CD4-positive, alpha-beta T cell (primary cell): ENCODE measurements around the gene C14orf119. TPM values are rescaled to one million over a fixed set of nuclear protein-coding genes. Genes with fewer than 3 reads are reported as not detected.

Experiments
- ATAC-seq: fragments of 200-7000 bp; cut with Tn5 transposase; one replicate; pipeline ENCODE4 v1.10.0; 2022; ENCODE audit warnings: mild to moderate bottlenecking; ENCODE audit not compliant: poor library complexity
- CTCF ChIA-PET: fragments of 350-600 bp; sonication (Branson Sonifier 250); formaldehyde crosslinking; loops from one replicate; lab custom pipeline; 2021; ENCODE audit warnings: antibody characterized with exemption, inconsistent platforms; lab: Charles Lee
- POLR2A ChIA-PET: fragments of 350-600 bp; sonication (Branson Sonifier 250); formaldehyde crosslinking; loops from one replicate; lab custom pipeline; 2021; ENCODE audit warnings: antibody characterized with exemption, inconsistent platforms; lab: Charles Lee
- DNase-seq, 14 experiments: peaks; one replicate each; pipeline ENCODE4 v3.0.0-alpha.2; 2013 to 2020; ENCODE audit warnings: mixed read lengths in 2 of 14
- H3K27ac ChIP-seq, 2 donors: one replicate each; pipeline versions ENCODE4 v1.5.1 to v1.7.0; 2013; ENCODE audit warnings: low read length in 2 of 2, low read depth in 1 of 2, mild to moderate bottlenecking in 1 of 2
- H3K27me3 ChIP-seq, 2 experiments: 1 replicate in 1 of 2; 2 replicates in 1 of 2; pipeline versions ENCODE4 v1.6.1 to v1.7.0; 2013; ENCODE audit warnings: low read length in 2 of 2, control low read depth in 1 of 2, mild to moderate bottlenecking in 1 of 2, moderate library complexity in 1 of 2; ENCODE audit not compliant: insufficient read depth in 2 of 2, control insufficient read depth in 1 of 2
- H3K36me3 ChIP-seq: one replicate; pipeline ENCODE4 v1.6.1; 2013; ENCODE audit warnings: low read length, control low read depth; ENCODE audit not compliant: insufficient read depth
- H3K4me1 ChIP-seq: one replicate; pipeline ENCODE4 v1.6.1; 2013; ENCODE audit warnings: low read length, control low read depth; ENCODE audit not compliant: insufficient read depth
- H3K4me3 ChIP-seq: one replicate; pipeline ENCODE4 v1.5.1; 2013; ENCODE audit warnings: mild to moderate bottlenecking, low read length, moderate library complexity
- H3K9me3 ChIP-seq, 2 experiments: 1 replicate in 1 of 2; 2 replicates in 1 of 2; pipeline versions ENCODE4 v1.6.1 to v1.7.0; 2013; ENCODE audit warnings: low read length in 2 of 2, mild to moderate bottlenecking in 2 of 2, control low read depth in 1 of 2, moderate library complexity in 1 of 2; ENCODE audit not compliant: control insufficient read depth in 1 of 2, insufficient read depth in 1 of 2
- H3K27ac Mint-ChIP-seq: one replicate; pipeline ENCODE4 v1.8.0; 2020; ENCODE audit warnings: mixed read lengths
- H3K27me3 Mint-ChIP-seq: one replicate; pipeline ENCODE4 v1.8.0; 2021; ENCODE audit warnings: mixed read lengths
- H3K36me3 Mint-ChIP-seq: one replicate; pipeline ENCODE4 v1.8.0; 2021; ENCODE audit warnings: low read depth, mixed read lengths
- H3K4me1 Mint-ChIP-seq: one replicate; pipeline ENCODE4 v1.8.0; 2021; ENCODE audit warnings: low read depth, mixed read lengths
- H3K4me3 Mint-ChIP-seq: one replicate; pipeline ENCODE4 v1.8.0; 2020; ENCODE audit warnings: mild to moderate bottlenecking, mixed read lengths
- H3K9me3 Mint-ChIP-seq: one replicate; pipeline ENCODE4 v1.8.0; 2020; ENCODE audit warnings: mixed read lengths
- intact Hi-C, 2 experiments: fragments of 100-400 bp; cut with DNase I in 1 of 2; cut with micrococcal nuclease in 1 of 2; formaldehyde crosslinking; loops; one replicate each; pipeline versions ENCODE4 v1.15.1 to v1.9.0; 2023 to 2025; cut with DNase I, micrococcal nuclease
- total RNA-seq, 174 experiments: library from RNA in 2 of 174; stranded (reverse) in 2 of 174; gene quantifications; one replicate each; pipeline ENCODE4 v1.2.3 and lab custom pipeline; 2021 to 2026
- TF ChIP-seq, protein P1 (sequence below): fragments of 200-600 bp; IDR thresholded peaks from one replicate; pipeline ENCODE4 v1.8.0; 2022; ENCODE audit warnings: antibody characterized with exemption, mild to moderate bottlenecking

Gene C14orf119
- total RNA-seq, 2 experiments from 2014 or later: 3.1 to 3.9 TPM

DNA sequence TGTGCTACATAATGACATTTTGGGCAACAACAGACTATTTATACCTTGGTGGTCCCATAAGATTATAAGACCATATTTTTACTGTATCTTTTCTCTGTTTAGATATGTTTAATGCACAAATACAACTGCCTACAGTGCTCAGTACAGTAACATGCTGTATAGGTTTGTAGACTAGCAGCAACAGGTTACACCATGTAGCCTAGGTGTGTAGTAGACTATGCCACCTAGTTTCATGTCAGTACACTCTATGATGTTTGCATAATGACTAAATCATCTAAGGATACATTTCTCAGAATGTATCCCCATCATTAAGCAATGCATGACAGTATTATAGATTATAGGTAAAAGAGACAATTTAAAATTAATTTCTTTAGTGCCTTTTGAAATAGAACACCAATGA lies 54.4 kb downstream of the C14orf119 start:
- Mint-ChIP-seq H3K4me1 (peaks cover 18% of the 10 kb centered on the region), H3K27me3 (peaks cover 26% of the 10 kb centered on the region), H3K27ac (no peak overlapping the region)

More for the DNA sequence above, 54.4 kb downstream of the C14orf119 start:
- no peaks in the 10 kb centered on the region for H3K9me3 Mint-ChIP-seq
- peaks cover 0 to 3% of the 10 kb centered on the region in 2 experiments for H3K27me3 ChIP-seq
- H3K4me3 ChIP-seq: no peak overlapping the region
- ATAC-seq (no peak), DNase-seq (no peak)
- no peak overlapping the region for H3K27ac ChIP-seq
- peaks cover 0 to 4% of the 10 kb centered on the region in 2 experiments for H3K9me3 ChIP-seq
- no peaks in the 10 kb centered on the region for H3K36me3 ChIP-seq
- TF ChIP-seq, protein P1, sequence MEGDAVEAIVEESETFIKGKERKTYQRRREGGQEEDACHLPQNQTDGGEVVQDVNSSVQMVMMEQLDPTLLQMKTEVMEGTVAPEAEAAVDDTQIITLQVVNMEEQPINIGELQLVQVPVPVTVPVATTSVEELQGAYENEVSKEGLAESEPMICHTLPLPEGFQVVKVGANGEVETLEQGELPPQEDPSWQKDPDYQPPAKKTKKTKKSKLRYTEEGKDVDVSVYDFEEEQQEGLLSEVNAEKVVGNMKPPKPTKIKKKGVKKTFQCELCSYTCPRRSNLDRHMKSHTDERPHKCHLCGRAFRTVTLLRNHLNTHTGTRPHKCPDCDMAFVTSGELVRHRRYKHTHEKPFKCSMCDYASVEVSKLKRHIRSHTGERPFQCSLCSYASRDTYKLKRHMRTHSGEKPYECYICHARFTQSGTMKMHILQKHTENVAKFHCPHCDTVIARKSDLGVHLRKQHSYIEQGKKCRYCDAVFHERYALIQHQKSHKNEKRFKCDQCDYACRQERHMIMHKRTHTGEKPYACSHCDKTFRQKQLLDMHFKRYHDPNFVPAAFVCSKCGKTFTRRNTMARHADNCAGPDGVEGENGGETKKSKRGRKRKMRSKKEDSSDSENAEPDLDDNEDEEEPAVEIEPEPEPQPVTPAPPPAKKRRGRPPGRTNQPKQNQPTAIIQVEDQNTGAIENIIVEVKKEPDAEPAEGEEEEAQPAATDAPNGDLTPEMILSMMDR: no peak
- H3K4me3 Mint-ChIP-seq: no peak overlapping the region
- intact Hi-C loops: no loop called here
- ChIA-PET POLR2A (no interaction called here), CTCF (no interaction called here)
- H3K4me1 ChIP-seq: peaks cover 17% of the 10 kb centered on the region
- H3K36me3 Mint-ChIP-seq: no peaks in the 10 kb centered on the region

Other genes starting within 250 kb of the C14orf119 start
- 10 to 100 TPM; 52.4 to 54.6 TPM for gene LRP10, start 223.8 kb upstream of the C14orf119 start, total RNA-seq
- gene REM2, start 212.3 kb upstream of the C14orf119 start, total RNA-seq: 1 to 10 TPM; 9.2 to 9.4 TPM
- gene RBM23, start 176.4 kb upstream of the C14orf119 start, total RNA-seq: 100 to 1,000 TPM in 1 of 2 experiments, 10 to 100 TPM in 1; 87.9 to 111 TPM
- gene PRMT5, start 166.1 kb upstream of the C14orf119 start, total RNA-seq: 10 to 100 TPM; 15.6 to 19.3 TPM
- 10 to 100 TPM; 17.5 to 19.6 TPM for gene HAUS4, start 138.4 kb upstream of the C14orf119 start, total RNA-seq
- 1 to 10 TPM in 1 of 2 experiments, under 1 TPM in 1; 0.67 to 1.1 TPM for gene AJUBA, start 113.0 kb upstream of the C14orf119 start, total RNA-seq
- gene C14orf93, start 85.4 kb upstream of the C14orf119 start, total RNA-seq: 1 to 10 TPM; 7.6 to 8.4 TPM
- 10 to 100 TPM; 20.1 to 24.5 TPM for gene PSMB5, start 60.6 kb upstream of the C14orf119 start, total RNA-seq
- gene PSMB11, start 53.3 kb upstream of the C14orf119 start, total RNA-seq: under 1 TPM; 0.16 to 0.31 TPM
- 1 to 10 TPM; 3.3 to 3.7 TPM for gene CDH24, start 38.0 kb upstream of the C14orf119 start, total RNA-seq
- gene ACIN1, start 369 bp upstream of the C14orf119 start, total RNA-seq: 100 to 1,000 TPM; 282 to 288 TPM
- not detected for gene CIROP, start 9.5 kb downstream of the C14orf119 start, total RNA-seq
- gene CEBPE, start 23.8 kb downstream of the C14orf119 start, total RNA-seq: not detected
- gene SLC7A8, start 88.2 kb downstream of the C14orf119 start, total RNA-seq: under 1 TPM; 0.73 to 0.80 TPM
- not detected for gene RNF212B, start 142.4 kb downstream of the C14orf119 start, total RNA-seq
- gene HOMEZ, start 190.6 kb downstream of the C14orf119 start, total RNA-seq: 1 to 10 TPM; 2.0 to 2.8 TPM
- 10 to 100 TPM; 51.0 to 53.8 TPM for gene PPP1R3E, start 207.4 kb downstream of the C14orf119 start, total RNA-seq
- 1 to 10 TPM; 2.3 to 3.7 TPM for gene BCL2L2, start 211.3 kb downstream of the C14orf119 start, total RNA-seq
- gene PABPN1, start 226.0 kb downstream of the C14orf119 start, total RNA-seq: 100 to 1,000 TPM; 188 to 195 TPM